DOHH2 (cell line): ENCODE results near the gene KCNG4.

Experiments
- CTCF ChIP-seq: fragments of 200-600 bp; sonication (generic); IDR thresholded peaks from one replicate; pipeline ENCODE4 v1.5.1; 2014; ENCODE audit warnings: antibody characterized with exemption, mild to moderate bottlenecking, low read depth, low read length; ENCODE audit not compliant: poor library complexity, severe bottlenecking
- EZH2phosphoT487 ChIP-seq: fragments of 200-600 bp; sonication (generic); IDR thresholded peaks from 2 replicates; pipeline ENCODE4 v1.6.1; 2017; ENCODE audit warnings: borderline replicate concordance, mild to moderate bottlenecking, antibody characterized with exemption, low read length, moderate library complexity, mixed read lengths

- no peak for TF ChIP-seq CTCF
- TF ChIP-seq EZH2phosphoT487: no peak
Observed at GRCh38 chr16:84224554-84224953, 15.3 kb downstream of the KCNG4 start.
